ENCODE measurements around the gene CASZ1.

Gene CASZ1

GRCh38 chr1:10589074-10589473 is 207.4 kb downstream of the CASZ1 start:
- DNase-seq = no peak

- DNase-seq = no peak
Observed at GRCh38 chr1:10588640-10589039, 207.8 kb downstream of the CASZ1 start.

All from activated effector memory CD4-positive, alpha-beta T cell treated with Interleukin-2 at 50 U/mL for 16 hours (primary cell).